ENCODE data around the gene STH. TPM values are rescaled to one million over a fixed set of nuclear protein-coding genes. Genes with fewer than 3 reads are reported as not detected.

Gene STH, protein sequence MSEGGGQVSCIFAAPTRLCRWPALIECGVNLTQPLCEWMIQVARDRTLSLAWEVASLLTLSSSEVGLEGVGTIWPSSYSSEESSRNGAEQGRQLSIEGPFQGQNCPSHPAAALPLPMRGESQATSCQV
- total RNA-seq (not detected), polyA plus RNA-seq (not detected)
- long read RNA-seq, donor 1, result 0 reads
- long read RNA-seq, donor 2, result 0 reads
- long read RNA-seq, donor 3, result 0 reads
- long read RNA-seq, donor 4, result 0 reads
- long read RNA-seq, donor 5, result 0 reads
- long read RNA-seq, donor 6, result 0 reads
- long read RNA-seq, donor 7, result 0 reads
- long read RNA-seq, donor 8, result 0 reads
- long read RNA-seq, donor 9, result 0 reads
- long read RNA-seq, donor 10, result 0 reads

DNA sequence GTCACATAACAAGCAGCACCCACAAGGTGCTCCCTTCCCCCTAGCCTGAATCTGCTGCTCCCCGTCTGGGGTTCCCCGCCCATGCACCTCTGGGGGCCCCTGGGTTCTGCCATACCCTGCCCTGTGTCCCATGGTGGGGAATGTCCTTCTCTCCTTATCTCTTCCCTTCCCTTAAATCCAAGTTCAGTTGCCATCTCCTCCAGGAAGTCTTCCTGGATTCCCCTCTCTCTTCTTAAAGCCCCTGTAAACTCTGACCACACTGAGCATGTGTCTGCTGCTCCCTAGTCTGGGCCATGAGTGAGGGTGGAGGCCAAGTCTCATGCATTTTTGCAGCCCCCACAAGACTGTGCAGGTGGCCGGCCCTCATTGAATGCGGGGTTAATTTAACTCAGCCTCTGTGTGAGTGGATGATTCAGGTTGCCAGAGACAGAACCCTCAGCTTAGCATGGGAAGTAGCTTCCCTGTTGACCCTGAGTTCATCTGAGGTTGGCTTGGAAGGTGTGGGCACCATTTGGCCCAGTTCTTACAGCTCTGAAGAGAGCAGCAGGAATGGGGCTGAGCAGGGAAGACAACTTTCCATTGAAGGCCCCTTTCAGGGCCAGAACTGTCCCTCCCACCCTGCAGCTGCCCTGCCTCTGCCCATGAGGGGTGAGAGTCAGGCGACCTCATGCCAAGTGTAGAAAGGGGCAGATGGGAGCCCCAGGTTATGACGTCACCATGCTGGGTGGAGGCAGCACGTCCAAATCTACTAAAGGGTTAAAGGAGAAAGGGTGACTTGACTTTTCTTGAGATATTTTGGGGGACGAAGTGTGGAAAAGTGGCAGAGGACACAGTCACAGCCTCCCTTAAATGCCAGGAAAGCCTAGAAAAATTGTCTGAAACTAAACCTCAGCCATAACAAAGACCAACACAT, at the start of gene STH:
Gene STH (plus strand): TSS at position 264 of the 913 bp plus-strand sequence. CDS start 30 bp downstream, at position 294.
- no peak for DNase-seq
- Histone ChIP-seq H3K27me3 (no peaks in the 10 kb centered on the region), H3K27ac (no peak within 1 kb of the TSS), H3K4me3 (no peak within 1 kb of the TSS), H3K36me3 (replicated peaks in 1 of 2) (no peaks in the 10 kb centered on the region), H3K4me1 (replicated peaks in 1 of 2) (peaks cover 0 to 12% of the 10 kb centered on the region in 2 donors), H3K9me3 (replicated peaks in 1 of 3) (no peaks in the 10 kb centered on the region)
- 79 to 87% (median 82%) methylated on average over 6 to 8 of the region's 8 CpGs for WGBS, 4 donors
- TF ChIP-seq CTCF (IDR thresholded peaks at IDR 0.05) (no peak), POLR2A (IDR thresholded peaks at IDR 0.05) (no peak)
- intact Hi-C loops (cut with DNase I), result no loop called here

DNA sequence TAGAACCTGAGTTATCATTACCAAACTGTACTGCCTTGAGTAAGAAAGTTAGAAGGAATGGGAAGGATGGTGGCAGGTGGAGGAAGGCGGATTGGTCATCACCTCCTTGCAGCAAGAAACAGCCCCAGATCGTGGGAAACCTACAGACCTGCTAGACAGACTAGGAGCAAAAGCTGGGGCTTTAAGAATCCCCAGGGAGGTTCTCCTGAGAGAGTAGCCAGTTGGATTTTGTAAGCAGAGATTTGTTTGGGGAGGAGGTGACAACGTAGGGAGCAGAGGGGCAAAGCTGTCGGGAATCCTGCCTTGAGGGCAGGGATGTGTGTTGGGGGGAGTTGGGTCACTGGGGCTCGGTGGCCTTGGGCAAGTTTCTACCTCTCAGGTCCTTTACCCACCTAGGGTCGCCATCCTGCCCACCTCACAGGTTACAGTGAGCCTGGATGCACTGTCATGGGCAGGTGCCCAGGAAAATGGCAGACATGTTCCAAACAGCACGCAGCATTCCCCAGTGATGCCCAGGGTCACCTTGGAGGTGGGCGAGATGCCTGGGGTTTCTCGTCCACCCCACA, 49.2 kb upstream of the STH start:
- no peak overlapping the region for H3K27ac ChIP-seq
- DNase-seq, result no peak
- H3K9me3 ChIP-seq (replicated peaks in 1 of 3), result no peaks in the 10 kb centered on the region
- WGBS, 4 donors, result 64 to 79% (median 76%) methylated on average over 5 to 9 of the region's 9 CpGs
- no peaks in the 10 kb centered on the region for H3K36me3 ChIP-seq (replicated peaks in 1 of 2)
- H3K4me1 ChIP-seq (replicated peaks in 1 of 2), result peaks cover 0 to 8% of the 10 kb centered on the region in 2 donors
- no peak for TF ChIP-seq POLR2A (IDR thresholded peaks at IDR 0.05)
- TF ChIP-seq CTCF (IDR thresholded peaks at IDR 0.05), result no peak
- H3K27me3 ChIP-seq, result peaks cover 14% of the 10 kb centered on the region
- no peak overlapping the region for H3K4me3 ChIP-seq
- intact Hi-C loops (cut with DNase I), result no loop called here

- H3K4me3 ChIP-seq, result no peak overlapping the region
- TF ChIP-seq CTCF (IDR thresholded peaks at IDR 0.05) (no peak), POLR2A (IDR thresholded peaks at IDR 0.05) (no peak)
- no peak for DNase-seq
- no peaks in the 10 kb centered on the region for H3K36me3 ChIP-seq (replicated peaks in 1 of 2)
- no peaks in the 10 kb centered on the region for H3K9me3 ChIP-seq (replicated peaks in 1 of 3)
- H3K4me1 ChIP-seq (replicated peaks in 1 of 2), result peaks cover 0 to 8% of the 10 kb centered on the region in 2 donors
- WGBS, 4 donors, result 82 to 88% (median 85%) methylated on average over 8 of the region's 8 CpGs
- no peak overlapping the region for H3K27ac ChIP-seq
- intact Hi-C loops (cut with DNase I), result no loop called here
- H3K27me3 ChIP-seq, result peaks cover 14% of the 10 kb centered on the region
Measured at GRCh38 chr17:45950888-45951287, 48.2 kb upstream of the STH start.

DNA sequence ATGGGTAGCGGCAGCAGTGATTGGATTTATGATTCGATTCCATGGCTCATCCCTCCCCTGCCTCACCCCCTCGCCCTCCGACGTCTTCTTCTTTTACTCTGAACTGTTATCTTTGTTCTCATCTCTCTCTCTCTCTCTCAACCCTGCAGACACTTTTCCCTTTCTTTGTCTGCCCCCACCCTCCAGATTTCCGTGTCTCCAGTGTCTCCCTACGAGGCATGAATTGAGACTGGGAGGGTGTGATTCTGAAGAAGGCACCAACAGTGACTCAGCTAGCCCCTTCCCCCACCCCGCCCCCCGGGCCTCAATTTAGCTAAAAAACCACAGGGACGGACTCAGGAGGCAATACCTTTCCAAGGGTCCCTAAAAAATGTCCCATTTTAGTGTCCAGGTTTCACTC, 47.6 kb upstream of the STH start:
- TF ChIP-seq CTCF (IDR thresholded peaks at IDR 0.05) (no peak), POLR2A (IDR thresholded peaks at IDR 0.05) (no peak)
- Histone ChIP-seq H3K4me3 (no peak overlapping the region), H3K36me3 (replicated peaks in 1 of 2) (no peaks in the 10 kb centered on the region), H3K27me3 (peaks cover 14% of the 10 kb centered on the region), H3K9me3 (replicated peaks in 1 of 3) (no peaks in the 10 kb centered on the region), H3K27ac (no peak overlapping the region), H3K4me1 (replicated peaks in 1 of 2) (peaks cover 0 to 8% of the 10 kb centered on the region in 2 donors)
- WGBS, 4 donors, result 53 to 58% (median 54%) methylated on average over 10 of the region's 10 CpGs
- intact Hi-C loops (cut with DNase I), result no loop called here
- no peak for DNase-seq

Measured in adrenal gland (tissue), 19 donors.